Stimulated activated memory B cell treated with anti-CD40 and anti-IgM and Interleukin-4, amounts not matched to agents 10 μg/mL and 1 μg/mL and 100 μg/mL, for 72 hours (primary cell): ENCODE results near the gene SCN4B.

Source experiments
- ATAC-seq: fragments of 150-1000 bp; cut with Tn5 transposase; 2 replicates; pipeline ENCODE4 v1.10.0; 2021
- H3K27ac Mint-ChIP-seq: one replicate; pipeline ENCODE4 v1.8.0; 2022; ENCODE audit warnings: mild to moderate bottlenecking, mixed read lengths
- H3K27me3 Mint-ChIP-seq: one replicate; pipeline ENCODE4 v1.8.0; 2022; ENCODE audit warnings: mixed read lengths
- H3K36me3 Mint-ChIP-seq: one replicate; pipeline ENCODE4 v1.8.0; 2022; ENCODE audit warnings: mixed read lengths
- H3K4me1 Mint-ChIP-seq: one replicate; pipeline ENCODE4 v1.8.0; 2022; ENCODE audit warnings: mixed read lengths
- H3K4me3 Mint-ChIP-seq: one replicate; pipeline ENCODE4 v1.8.0; 2022; ENCODE audit warnings: mild to moderate bottlenecking, moderate library complexity, mixed read lengths
- H3K9me3 Mint-ChIP-seq: one replicate; pipeline ENCODE4 v1.8.0; 2022; ENCODE audit warnings: mixed read lengths

Gene SCN4B

DNA sequence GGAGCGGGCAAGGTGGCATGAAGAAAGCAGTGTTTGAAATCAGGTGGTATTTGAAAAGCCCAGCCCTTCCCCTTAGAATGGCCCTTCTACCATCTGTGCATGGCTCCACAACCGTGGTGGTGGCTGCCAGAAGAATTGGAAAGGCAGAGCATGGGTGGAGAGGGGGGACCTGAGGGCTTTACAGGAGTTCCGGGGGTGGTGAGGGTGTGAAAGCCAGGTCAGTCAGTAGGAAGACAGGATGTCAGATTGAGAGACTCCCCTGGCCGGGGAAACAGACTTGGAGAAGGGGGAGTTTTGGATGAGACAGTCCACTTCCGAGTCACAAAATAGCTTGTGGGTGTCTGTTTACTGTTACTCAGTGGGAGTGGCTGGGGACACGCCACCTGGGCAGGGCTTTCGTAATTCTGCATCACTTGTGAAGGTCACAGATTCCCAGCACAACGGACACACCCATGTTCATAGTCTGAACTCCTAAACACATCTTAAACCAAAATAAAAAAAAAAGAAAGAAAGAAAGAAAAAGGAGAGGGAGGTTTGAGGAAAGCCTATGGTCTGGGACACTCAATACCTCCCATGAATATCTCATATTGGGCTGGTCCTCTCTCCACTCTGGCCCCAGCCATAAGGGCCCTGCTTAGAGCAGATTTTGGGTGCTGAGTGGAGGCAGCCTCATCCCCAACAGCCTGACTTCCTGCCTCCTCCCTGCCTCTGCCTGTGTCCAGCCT, 41.4 kb downstream of the SCN4B start:
- H3K27me3 Mint-ChIP-seq, result peaks cover 45% of the 10 kb centered on the region
- no peaks in the 10 kb centered on the region for H3K9me3 Mint-ChIP-seq
- H3K4me1 Mint-ChIP-seq, result peaks cover 12% of the 10 kb centered on the region
- H3K4me3 Mint-ChIP-seq, result no peak overlapping the region
- no peak overlapping the region for H3K27ac Mint-ChIP-seq
- no peaks in the 10 kb centered on the region for H3K36me3 Mint-ChIP-seq
- ATAC-seq, result no peak

DNA sequence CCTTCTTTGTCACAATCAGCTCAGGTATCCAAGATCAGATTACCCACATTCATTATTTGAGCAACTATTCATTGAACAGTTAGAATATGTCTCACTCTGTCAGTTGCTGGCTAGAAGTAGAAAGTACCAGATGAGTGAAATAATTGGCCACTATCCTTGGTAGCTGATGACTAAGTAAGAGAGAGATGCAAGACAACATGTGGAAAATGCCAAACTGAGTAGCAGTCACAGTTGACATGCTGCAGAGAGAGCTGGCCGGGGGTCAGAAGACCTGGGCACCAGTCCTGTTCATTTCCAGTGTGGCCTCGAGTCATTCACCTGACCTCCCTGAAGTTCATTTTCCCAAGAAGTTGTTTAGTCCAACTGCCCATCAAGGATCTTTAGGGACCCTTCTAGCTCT, 43.4 kb downstream of the SCN4B start:
- ATAC-seq, result no peak
- no peaks in the 10 kb centered on the region for H3K9me3 Mint-ChIP-seq
- H3K36me3 Mint-ChIP-seq, result no peaks in the 10 kb centered on the region
- H3K4me3 Mint-ChIP-seq, result no peak overlapping the region
- H3K4me1 Mint-ChIP-seq, result peaks cover 3% of the 10 kb centered on the region
- H3K27me3 Mint-ChIP-seq, result peaks cover 35% of the 10 kb centered on the region
- H3K27ac Mint-ChIP-seq, result no peak overlapping the region

DNA sequence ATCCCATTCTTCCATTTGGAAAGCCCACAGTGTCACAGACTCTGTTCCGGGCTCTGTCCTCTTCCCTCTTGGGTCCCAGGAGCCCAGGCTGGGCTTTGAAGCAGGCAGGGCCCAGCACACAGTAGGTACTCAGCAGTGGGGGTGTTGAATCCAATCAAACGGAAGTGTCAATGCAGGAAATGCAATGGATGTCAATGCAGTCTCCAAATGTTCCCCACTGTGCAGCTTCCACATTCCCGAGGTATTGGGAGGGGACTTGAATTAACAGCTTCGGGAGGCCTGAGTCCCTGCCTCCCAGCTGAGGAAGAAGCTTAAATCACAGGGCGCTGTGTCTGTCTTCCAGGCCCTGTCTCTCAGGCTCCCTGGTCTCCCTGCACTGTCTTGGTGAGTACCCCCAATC, 44.1 kb downstream of the SCN4B start:
- no peaks in the 10 kb centered on the region for H3K9me3 Mint-ChIP-seq

DNA sequence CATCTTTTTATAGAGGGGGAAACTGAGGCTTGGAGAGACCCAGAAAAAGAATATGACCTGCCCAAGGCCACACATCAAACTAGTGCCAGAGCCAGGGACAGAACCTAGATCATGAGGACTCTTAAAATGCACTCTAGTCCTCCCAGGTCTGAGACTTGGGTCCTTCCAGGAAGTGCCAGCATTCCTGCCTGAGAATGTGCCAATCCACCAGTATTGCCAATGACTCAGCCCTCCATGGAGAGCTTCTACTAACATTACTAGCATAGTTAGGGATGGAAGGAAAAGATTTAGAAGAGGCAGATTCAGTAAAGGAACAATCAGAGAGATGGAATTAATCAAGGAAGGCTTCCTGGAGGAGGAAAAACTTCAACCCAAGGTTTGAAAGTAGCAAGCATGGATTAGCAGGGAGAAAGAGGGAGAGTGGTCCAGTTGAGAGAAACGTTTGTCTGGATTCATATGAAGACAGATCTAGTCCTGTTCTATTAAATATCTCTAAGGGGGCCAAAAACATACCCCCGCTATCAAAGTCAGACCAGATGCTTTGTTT, 45.8 kb downstream of the SCN4B start:
- no peaks in the 10 kb centered on the region for H3K36me3 Mint-ChIP-seq
- H3K27ac Mint-ChIP-seq, result no peak overlapping the region
- no peaks in the 10 kb centered on the region for H3K9me3 Mint-ChIP-seq
- H3K4me3 Mint-ChIP-seq, result no peak overlapping the region
- no peak for ATAC-seq
- no peaks in the 10 kb centered on the region for H3K4me1 Mint-ChIP-seq
- H3K27me3 Mint-ChIP-seq, result peaks cover 23% of the 10 kb centered on the region

More for the DNA sequence above, 44.1 kb downstream of the SCN4B start:
- ATAC-seq, result no peak
- H3K36me3 Mint-ChIP-seq, result no peaks in the 10 kb centered on the region
- H3K4me3 Mint-ChIP-seq, result no peak overlapping the region
- H3K4me1 Mint-ChIP-seq, result no peaks in the 10 kb centered on the region
- no peak overlapping the region for H3K27ac Mint-ChIP-seq
- H3K27me3 Mint-ChIP-seq, result peaks cover 27% of the 10 kb centered on the region

DNA sequence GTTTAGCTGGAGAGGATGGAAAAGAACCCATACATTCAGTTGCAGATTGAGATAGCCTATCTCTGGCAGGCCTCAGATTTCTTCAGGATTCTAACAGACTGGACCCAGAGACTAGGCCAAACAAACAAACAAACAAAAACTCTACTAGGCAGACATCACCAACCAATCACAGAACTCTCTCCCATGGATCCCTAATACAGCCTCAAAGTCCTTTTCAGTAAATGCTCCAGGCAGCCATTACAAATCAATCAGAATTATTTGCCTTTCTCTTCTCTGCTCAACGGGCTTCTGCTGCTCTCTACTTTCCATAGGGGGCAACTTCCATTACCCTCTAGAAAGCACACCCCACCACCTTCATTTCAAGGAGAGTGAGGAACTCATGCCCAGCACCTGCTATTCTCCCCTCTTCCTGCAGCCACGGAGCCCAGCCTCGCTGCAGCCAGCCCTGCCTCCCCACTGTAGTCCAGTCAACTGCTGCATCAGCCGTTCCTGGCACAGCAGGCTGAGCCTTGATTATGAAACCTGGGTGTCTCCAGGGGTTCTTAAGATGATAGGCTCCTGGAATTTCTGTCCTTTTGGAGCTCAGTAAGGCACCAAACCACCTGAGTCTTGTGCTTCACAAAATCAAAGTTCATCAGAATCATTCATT, 46.8 kb downstream of the SCN4B start:
- Mint-ChIP-seq H3K9me3 (no peaks in the 10 kb centered on the region), H3K36me3 (no peaks in the 10 kb centered on the region), H3K4me1 (no peaks in the 10 kb centered on the region), H3K27me3 (peaks cover 13% of the 10 kb centered on the region), H3K27ac (no peak overlapping the region), H3K4me3 (no peak overlapping the region)
- ATAC-seq, result no peak

DNA sequence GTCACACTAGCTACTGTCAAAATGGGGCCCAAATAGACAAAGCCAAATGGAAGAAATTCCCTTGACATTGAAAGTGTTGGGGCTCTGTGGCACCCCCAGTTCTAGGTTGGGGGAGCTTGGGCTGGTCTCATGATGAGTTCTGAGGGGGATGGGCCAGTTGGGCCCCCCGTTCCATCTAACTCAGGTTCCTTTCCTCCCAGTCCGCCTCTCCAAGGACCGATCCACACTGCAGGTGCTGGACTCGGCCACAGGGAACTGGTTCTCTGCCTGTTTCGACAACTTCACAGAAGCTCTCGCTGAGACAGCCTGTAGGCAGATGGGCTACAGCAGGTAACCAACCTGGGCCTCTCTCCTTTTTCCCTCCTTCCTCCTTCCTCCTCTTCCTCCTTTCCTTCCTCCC, 48.1 kb downstream of the SCN4B start:
- no peaks in the 10 kb centered on the region for H3K9me3 Mint-ChIP-seq
- no peak overlapping the region for H3K27ac Mint-ChIP-seq
- ATAC-seq, result no peak
- no peaks in the 10 kb centered on the region for H3K36me3 Mint-ChIP-seq
- no peak overlapping the region for H3K4me3 Mint-ChIP-seq
- H3K27me3 Mint-ChIP-seq, result peaks cover 10% of the 10 kb centered on the region
- no peaks in the 10 kb centered on the region for H3K4me1 Mint-ChIP-seq

DNA sequence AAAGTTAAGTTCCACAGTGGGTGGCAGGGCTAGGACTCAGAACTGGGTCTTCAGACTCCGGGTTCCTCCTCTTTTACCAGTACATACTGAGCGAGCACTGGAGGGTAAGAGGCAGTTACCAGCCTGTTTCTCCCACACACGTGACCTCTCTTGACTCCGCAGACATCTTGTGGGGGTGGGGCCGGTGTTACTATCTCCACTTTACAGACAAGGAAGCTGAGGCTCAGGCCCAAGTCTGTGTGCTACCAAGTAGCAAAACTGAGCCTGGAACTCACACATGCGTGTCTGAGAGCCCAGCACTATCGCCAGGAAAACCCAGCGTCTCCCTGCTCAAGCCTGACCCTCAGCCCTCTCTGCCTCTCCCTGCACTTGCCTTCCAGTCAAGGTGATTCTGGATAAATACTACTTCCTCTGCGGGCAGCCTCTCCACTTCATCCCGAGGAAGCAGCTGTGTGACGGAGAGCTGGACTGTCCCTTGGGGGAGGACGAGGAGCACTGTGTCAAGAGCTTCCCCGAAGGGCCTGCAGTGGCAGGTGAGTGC, 49.8 kb downstream of the SCN4B start:
- Mint-ChIP-seq H3K27me3 (peaks cover 25% of the 10 kb centered on the region), H3K27ac (no peak overlapping the region), H3K4me1 (no peaks in the 10 kb centered on the region), H3K36me3 (no peaks in the 10 kb centered on the region), H3K4me3 (no peak overlapping the region), H3K9me3 (no peaks in the 10 kb centered on the region)
- no peak for ATAC-seq

DNA sequence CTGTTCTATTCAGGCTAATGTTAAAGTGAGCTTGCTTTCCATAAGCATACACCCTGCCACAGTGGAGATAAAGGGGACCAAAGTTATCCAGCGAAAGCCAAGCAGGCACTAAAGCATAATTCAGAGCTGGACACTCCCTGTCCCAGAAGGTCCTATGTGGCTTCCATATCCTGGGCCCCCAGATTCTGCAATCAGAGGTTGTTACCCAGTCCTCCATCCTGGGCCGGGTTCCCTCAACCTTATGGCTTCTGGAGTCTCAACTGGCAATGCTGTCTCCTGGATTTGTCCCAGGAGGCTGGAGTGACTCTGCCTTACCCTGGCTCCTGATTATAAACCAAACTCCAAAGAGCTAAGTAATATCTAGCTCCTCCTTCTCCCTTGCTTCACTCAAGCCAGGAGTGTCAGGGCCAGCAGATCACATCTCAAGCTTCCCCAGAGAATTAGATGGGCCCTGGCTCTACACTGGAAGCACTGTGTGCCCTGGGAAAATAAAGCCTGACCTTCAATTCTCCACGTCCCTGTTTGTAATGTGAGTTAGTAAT, 51.9 kb downstream of the SCN4B start:
- no peak overlapping the region for H3K27ac Mint-ChIP-seq
- no peaks in the 10 kb centered on the region for H3K36me3 Mint-ChIP-seq
- no peaks in the 10 kb centered on the region for H3K9me3 Mint-ChIP-seq
- H3K4me1 Mint-ChIP-seq, result no peaks in the 10 kb centered on the region
- no peak overlapping the region for H3K4me3 Mint-ChIP-seq
- peaks cover 27% of the 10 kb centered on the region for H3K27me3 Mint-ChIP-seq
- ATAC-seq, result no peak

DNA sequence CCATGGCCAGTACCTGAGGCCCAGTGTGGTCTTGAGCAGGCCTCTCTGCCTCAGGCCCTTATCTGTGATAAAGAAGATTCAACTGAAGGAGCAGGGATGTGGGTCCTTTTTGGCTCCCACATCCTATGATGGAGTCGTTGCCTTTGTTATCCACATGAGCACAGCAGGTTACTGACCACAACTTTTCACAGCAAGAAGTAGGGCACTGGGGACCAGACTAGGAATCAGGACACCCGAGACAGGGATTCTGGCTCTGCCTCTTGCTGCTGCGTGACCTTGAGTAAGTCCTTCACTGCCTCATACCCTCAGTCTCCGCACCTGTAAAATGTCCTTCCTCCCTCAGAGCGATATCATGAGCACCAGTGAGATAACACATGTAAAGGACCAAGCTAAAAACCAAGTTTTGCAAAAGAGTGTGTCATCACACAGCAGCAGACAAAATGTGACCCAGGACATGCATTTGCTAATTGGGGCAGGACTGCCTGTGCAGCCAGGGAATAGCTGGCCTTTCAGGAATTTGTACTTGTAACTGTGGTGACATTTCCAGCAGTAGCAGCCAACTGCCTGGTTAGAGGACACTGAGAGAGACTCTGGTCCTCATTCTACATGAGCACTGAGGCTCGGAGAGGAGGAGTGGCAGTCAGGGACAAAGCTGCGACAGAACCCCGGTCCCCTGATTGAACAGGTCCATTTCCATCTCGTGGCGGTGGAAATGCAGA, 52.6 kb downstream of the SCN4B start:
- Mint-ChIP-seq H3K27me3 (peaks cover 27% of the 10 kb centered on the region), H3K4me1 (no peaks in the 10 kb centered on the region)

DNA sequence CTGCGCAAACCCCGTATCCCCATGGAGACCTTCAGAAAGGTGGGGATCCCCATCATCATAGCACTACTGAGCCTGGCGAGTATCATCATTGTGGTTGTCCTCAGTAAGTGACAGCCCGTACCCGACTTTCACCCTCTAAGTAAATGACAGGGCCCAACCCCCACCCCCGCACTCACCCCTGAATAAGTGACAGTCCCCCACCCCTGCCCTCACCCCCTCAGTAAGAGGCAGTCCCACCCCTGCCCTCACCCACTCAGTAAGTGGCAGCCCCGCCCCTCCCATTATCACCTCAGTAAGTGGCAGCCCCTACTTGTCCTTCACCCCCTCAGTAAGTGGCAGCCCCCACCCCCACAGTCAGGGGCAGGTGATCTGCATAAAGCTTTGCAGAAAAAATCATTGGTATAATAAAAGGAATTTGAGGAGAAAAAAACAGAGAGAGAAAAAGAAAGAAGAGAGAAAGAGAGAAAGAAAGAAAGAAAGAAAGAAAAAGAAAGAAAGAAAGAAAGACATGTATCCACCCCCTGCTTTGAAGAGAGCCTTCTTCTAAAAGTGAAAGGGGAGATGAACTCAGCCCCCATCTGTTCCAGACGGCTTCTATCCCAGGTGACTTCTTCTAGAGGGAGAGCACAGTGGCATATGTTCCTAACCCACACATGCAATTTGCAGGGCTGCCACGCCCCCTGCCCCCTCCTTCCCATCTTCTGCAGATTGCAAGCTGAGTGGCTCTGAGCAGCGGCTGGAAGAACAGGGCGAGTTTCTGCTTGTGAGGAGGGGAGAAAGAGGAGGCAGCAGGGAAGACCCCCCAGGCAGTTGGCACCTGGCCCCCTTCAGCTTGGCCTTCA, 53.4 kb downstream of the SCN4B start:
- peaks cover 27% of the 10 kb centered on the region for H3K27me3 Mint-ChIP-seq
- H3K9me3 Mint-ChIP-seq, result no peaks in the 10 kb centered on the region
- H3K27ac Mint-ChIP-seq, result no peak overlapping the region
- no peaks in the 10 kb centered on the region for H3K36me3 Mint-ChIP-seq
- H3K4me3 Mint-ChIP-seq, result no peak overlapping the region
- ATAC-seq, result no peak
- H3K4me1 Mint-ChIP-seq, result no peaks in the 10 kb centered on the region

More for the DNA sequence above, 52.6 kb downstream of the SCN4B start:
- no peak for ATAC-seq
- Mint-ChIP-seq H3K9me3 (no peaks in the 10 kb centered on the region), H3K36me3 (no peaks in the 10 kb centered on the region), H3K4me3 (no peak overlapping the region), H3K27ac (no peak overlapping the region)

DNA sequence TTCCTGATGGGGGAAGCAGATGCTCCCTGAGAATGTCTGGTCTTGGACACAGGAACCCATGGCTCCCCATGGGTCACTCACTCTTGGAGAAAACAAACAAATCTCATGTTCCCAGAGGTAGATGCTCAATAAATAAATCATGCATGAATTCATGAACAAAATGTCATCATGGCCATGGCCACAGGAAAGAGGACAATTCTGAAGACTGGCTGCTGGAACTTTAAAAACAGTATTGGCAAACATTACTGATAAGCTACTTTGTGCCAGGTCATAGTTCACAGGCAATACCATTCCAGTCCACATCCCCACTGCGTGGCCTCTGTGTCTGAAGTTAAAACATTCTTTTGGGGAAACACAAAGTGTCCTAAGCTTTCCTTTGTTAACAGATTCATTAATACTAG, 56.7 kb downstream of the SCN4B start:
- H3K4me3 Mint-ChIP-seq, result no peak overlapping the region
- no peak overlapping the region for H3K27ac Mint-ChIP-seq
- ATAC-seq, result no peak
- H3K9me3 Mint-ChIP-seq, result no peaks in the 10 kb centered on the region
- no peaks in the 10 kb centered on the region for H3K36me3 Mint-ChIP-seq
- H3K27me3 Mint-ChIP-seq, result peaks cover 36% of the 10 kb centered on the region
- no peaks in the 10 kb centered on the region for H3K4me1 Mint-ChIP-seq

DNA sequence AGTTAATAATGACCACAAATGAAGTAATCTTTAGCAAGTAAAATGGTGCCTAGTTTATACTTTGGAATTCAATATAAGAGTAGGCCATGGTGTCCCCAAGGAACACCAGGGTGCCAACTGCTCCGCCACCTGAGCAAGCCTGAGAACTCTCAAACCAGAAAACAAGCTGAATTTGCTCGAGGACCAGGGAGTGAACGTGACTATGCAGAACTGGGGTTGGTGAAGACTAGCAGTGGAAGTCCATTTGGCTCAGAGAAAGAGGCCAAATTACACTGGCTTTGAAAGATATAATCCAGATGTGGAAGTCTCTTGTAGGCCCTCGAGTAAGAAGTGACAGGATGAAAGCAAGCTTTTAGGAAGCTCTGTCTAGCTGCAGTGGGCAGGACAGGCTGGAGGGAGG, 57.1 kb downstream of the SCN4B start:
- Mint-ChIP-seq H3K36me3 (no peaks in the 10 kb centered on the region), H3K27me3 (peaks cover 40% of the 10 kb centered on the region), H3K27ac (no peak overlapping the region), H3K9me3 (no peaks in the 10 kb centered on the region), H3K4me3 (no peak overlapping the region), H3K4me1 (no peaks in the 10 kb centered on the region)
- no peak for ATAC-seq

DNA sequence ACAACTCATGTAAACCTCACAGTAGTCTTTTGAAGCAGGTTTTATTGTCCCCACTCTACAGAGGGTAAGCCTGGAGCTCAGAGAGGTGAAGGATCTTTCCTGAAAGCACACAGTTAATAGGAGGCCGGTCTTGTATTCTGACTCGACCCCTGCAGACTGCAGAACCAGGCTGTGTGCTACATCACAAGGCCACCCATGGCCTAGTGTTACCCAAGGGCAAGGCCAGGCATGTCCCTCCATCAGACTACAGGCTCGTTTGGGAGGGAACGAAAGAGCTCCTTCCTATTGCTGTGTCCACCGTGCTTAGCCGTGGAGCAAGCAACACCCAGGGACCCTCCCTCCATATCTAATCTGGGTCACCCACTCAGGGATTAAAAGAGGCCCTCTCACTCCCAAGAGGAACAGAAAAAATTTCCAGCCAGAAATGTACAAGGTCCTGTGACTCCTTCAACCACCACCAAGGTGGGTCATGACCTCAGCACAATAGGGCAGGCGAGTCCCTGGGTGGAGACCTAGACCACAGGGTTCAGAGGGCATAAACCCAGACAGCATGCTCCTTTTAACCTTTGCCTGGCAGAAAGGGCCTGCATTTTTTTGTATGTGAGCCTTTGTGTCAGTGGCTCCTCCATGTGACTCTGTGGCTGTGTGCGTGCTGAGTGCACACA, 59.6 kb downstream of the SCN4B start:
- H3K27me3 Mint-ChIP-seq, result peaks cover 26% of the 10 kb centered on the region
- no peaks in the 10 kb centered on the region for H3K36me3 Mint-ChIP-seq
- peaks cover 4% of the 10 kb centered on the region for H3K9me3 Mint-ChIP-seq
- H3K4me3 Mint-ChIP-seq, result no peak overlapping the region
- H3K27ac Mint-ChIP-seq, result no peak overlapping the region
- no peak for ATAC-seq
- H3K4me1 Mint-ChIP-seq, result peaks cover 11% of the 10 kb centered on the region

DNA sequence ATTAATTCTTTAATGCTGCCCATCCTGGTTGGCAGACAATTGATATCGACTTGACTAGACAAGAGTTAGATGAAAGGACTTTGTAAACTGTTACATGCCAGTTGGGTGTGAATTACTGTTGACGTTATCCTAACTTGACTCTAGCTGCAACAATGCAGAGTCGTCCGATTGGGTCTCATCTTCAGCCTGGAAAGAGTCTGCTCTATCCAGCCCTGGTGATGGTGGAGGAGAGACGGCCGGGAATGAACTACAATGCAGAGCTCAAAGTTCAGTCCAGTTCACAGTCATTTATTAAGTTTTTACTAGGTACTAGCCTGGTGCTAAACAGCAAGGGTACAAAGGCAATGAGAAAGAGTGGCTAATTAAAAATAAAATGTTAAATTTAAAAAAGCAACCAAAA, 60.9 kb downstream of the SCN4B start:
- Mint-ChIP-seq H3K4me1 (peaks cover 11% of the 10 kb centered on the region), H3K27me3 (peaks cover 17% of the 10 kb centered on the region), H3K4me3 (no peak overlapping the region), H3K27ac (no peak overlapping the region), H3K36me3 (peaks cover 9% of the 10 kb centered on the region), H3K9me3 (peaks cover 8% of the 10 kb centered on the region)
- no peak for ATAC-seq
